GM23338 (cell line): Measurements from ENCODE around the gene ZHX3. TPM values are rescaled to one million over a fixed set of nuclear protein-coding genes. Genes with fewer than 3 reads are reported as not detected.

Experiments
- ATAC-seq: fragments of 200-7000 bp; cut with Tn5 transposase; 3 replicates; pipeline ENCODE4 v1.9.1; 2020
- DNase-seq: peaks from one replicate; pipeline ENCODE4 v3.0.0-alpha.2; 2015; ENCODE audit warnings: low spot score
- H2AFZ ChIP-seq: fragments of 200-600 bp; sonication (generic); 2 replicates; pipeline ENCODE4 v1.8.0; 2016; ENCODE audit warnings: antibody characterized with exemption, mild to moderate bottlenecking, moderate library complexity
- H3F3A ChIP-seq: fragments of 200-600 bp; sonication (generic); replicated peaks from 2 replicates; pipeline ENCODE4 v1.8.0; 2017; ENCODE audit warnings: antibody characterized with exemption, mixed run types, low read depth
- H3K27ac ChIP-seq: fragments of 200-600 bp; sonication (generic); 2 replicates; pipeline ENCODE4 v1.6.1; 2016; ENCODE audit warnings: low read depth
- H3K27me3 ChIP-seq: fragments of 200-600 bp; sonication (generic); 2 replicates; pipeline ENCODE4 v1.8.0; 2016; ENCODE audit warnings: mild to moderate bottlenecking, mixed run types, moderate library complexity; ENCODE audit not compliant: insufficient read depth
- H3K36me3 ChIP-seq: fragments of 200-600 bp; sonication (generic); 2 replicates; pipeline ENCODE4 v1.8.0; 2016; ENCODE audit warnings: mild to moderate bottlenecking; ENCODE audit not compliant: insufficient read depth
- H3K4me1 ChIP-seq: fragments of 200-600 bp; sonication (generic); 2 replicates; pipeline ENCODE4 v1.8.0; 2016; ENCODE audit warnings: mild to moderate bottlenecking, moderate library complexity; ENCODE audit not compliant: insufficient read depth
- H3K4me2 ChIP-seq: fragments of 200-600 bp; sonication (generic); 2 replicates; pipeline ENCODE4 v1.7.1; 2017; ENCODE audit warnings: mixed run types
- H3K4me3 ChIP-seq: fragments of 200-600 bp; sonication (generic); 2 replicates; pipeline ENCODE4 v1.6.1; 2016; ENCODE audit warnings: mixed run types
- H3K79me2 ChIP-seq: fragments of 200-600 bp; sonication (generic); replicated peaks from 2 replicates; pipeline ENCODE4 v1.8.0; 2017; ENCODE audit warnings: mild to moderate bottlenecking; ENCODE audit not compliant: insufficient read depth
- H3K9me2 ChIP-seq: fragments of 200-600 bp; sonication (generic); 2 replicates; pipeline ENCODE4 v1.8.0; 2017; ENCODE audit not compliant: insufficient read depth
- H4K20me1 ChIP-seq: fragments of 200-600 bp; sonication (generic); replicated peaks from 2 replicates; pipeline ENCODE4 v1.8.0; 2017; ENCODE audit warnings: mild to moderate bottlenecking; ENCODE audit not compliant: insufficient read depth
- H3K27ac Mint-ChIP-seq: 2 replicates; pipeline ENCODE4 v1.8.0; 2020; ENCODE audit warnings: inconsistent platforms, mild to moderate bottlenecking, moderate library complexity, mixed read lengths
- H3K27me3 Mint-ChIP-seq: 3 replicates; pipeline ENCODE4 v1.8.0; 2022; ENCODE audit warnings: low read depth, mild to moderate bottlenecking, moderate library complexity, mixed read lengths, inconsistent platforms; ENCODE audit not compliant: insufficient read depth, poor library complexity
- H3K36me3 Mint-ChIP-seq: 3 replicates; pipeline ENCODE4 v1.8.0; 2021; ENCODE audit warnings: low read depth, mild to moderate bottlenecking, inconsistent platforms, moderate library complexity, mixed read lengths
- H3K4me1 Mint-ChIP-seq: 3 replicates; pipeline ENCODE4 v1.8.0; 2020; ENCODE audit warnings: mild to moderate bottlenecking, inconsistent platforms, mixed read lengths
- H3K4me3 Mint-ChIP-seq: 3 replicates; pipeline ENCODE4 v1.8.0; 2021; ENCODE audit warnings: moderate library complexity, mild to moderate bottlenecking, inconsistent platforms, mixed read lengths
- H3K9me3 Mint-ChIP-seq: 3 replicates; pipeline ENCODE4 v1.8.0; 2020; ENCODE audit warnings: moderate library complexity, mild to moderate bottlenecking, inconsistent platforms, mixed read lengths
- CREB1 ChIP-seq: fragments of 250-450 bp; sonication (Bioruptor Pico); IDR thresholded peaks from 2 replicates; pipeline ENCODE4 v1.5.0; 2020; ENCODE audit warnings: low read depth, mild to moderate bottlenecking, moderate library complexity
- CTCF ChIP-seq, 2 experiments: fragments of 200-600 bp in 1 of 2; sonication (generic) in 1 of 2; conservative IDR thresholded peaks; 2 replicates each; pipeline versions ENCODE4 v1.5.1 to v1.6.1; 2016 to 2017; ENCODE audit warnings: antibody characterized with exemption in 2 of 2, low read depth in 2 of 2, mild to moderate bottlenecking in 2 of 2, moderate library complexity in 1 of 2
- ETS1 ChIP-seq: IDR thresholded peaks from 2 replicates; pipeline ENCODE4 v1.6.1; 2016; ENCODE audit warnings: antibody characterized with exemption
- JUNB ChIP-seq: IDR thresholded peaks from one replicate; pipeline ENCODE4 v1.6.1; 2016; ENCODE audit warnings: antibody characterized with exemption; ENCODE audit not compliant: unreplicated experiment
- NANOG ChIP-seq: IDR thresholded peaks from 2 replicates; pipeline ENCODE4 v1.6.1; 2016; ENCODE audit warnings: antibody characterized with exemption, borderline replicate concordance
- POLR2AphosphoS5 ChIP-seq: IDR thresholded peaks from 2 replicates; pipeline ENCODE4 v1.6.1; 2016; ENCODE audit warnings: antibody characterized with exemption, low read depth
- REST ChIP-seq: IDR thresholded peaks from one replicate; pipeline ENCODE4 v1.6.1; 2018; ENCODE audit warnings: antibody characterized with exemption; ENCODE audit not compliant: unreplicated experiment
- STAT1 ChIP-seq: IDR thresholded peaks from one replicate; pipeline ENCODE4 v1.6.1; 2016; ENCODE audit warnings: antibody characterized with exemption; ENCODE audit not compliant: unreplicated experiment
- ZNF114 ChIP-seq: fragments of 250-450 bp; sonication (Bioruptor Pico); IDR thresholded peaks from 2 replicates; pipeline ENCODE4 v1.5.0; 2020; ENCODE audit warnings: mild to moderate bottlenecking, moderate library complexity
- ZNF331 ChIP-seq: fragments of 250-450 bp; sonication (Bioruptor Pico); IDR thresholded peaks from 2 replicates; pipeline ENCODE4 v1.5.0; 2020; ENCODE audit warnings: low read depth, mild to moderate bottlenecking, moderate library complexity
- polyA plus RNA-seq: library from polyadenylated mRNA; unstranded; fragments of >200 nt; fragmentation: Nextera tagmentation; extraction: Ambion mirVana; gene quantifications from 2 replicates; pipeline ENCODE4 v1.2.1, GENCODE V29; 2016
- total RNA-seq: library from RNA; depleted of rRNA; stranded (reverse); fragments of >200 nt; shearing (Covaris generic); gene quantifications from 2 replicates; pipeline ENCODE4 v1.2.3, GENCODE V29; 2014

The ZHX3 gene
- total and polyA plus RNA-seq, 2 experiments from 2014 or later, result 1.7 to 2.8 TPM

GRCh38 chr20:41217422-41217821 is 100.1 kb downstream of the ZHX3 start (continued):
- TF ChIP-seq REST (no peak), CREB1 (CRISPR knock-in tag) (no peak), CTCF (conservative IDR thresholded peaks at IDR 0.05; ENCODE audit: low read depth in 2 of 2) (no peak), STAT1 (no peak), ETS1 (no peak), JUNB (no peak)

GRCh38 chr20:41214666-41215065 is 102.9 kb downstream of the ZHX3 start:
- H3K4me3 Mint-ChIP-seq, result no peak overlapping the region

More at GRCh38 chr20:41214666-41215065, 102.9 kb downstream of the ZHX3 start:
- no peak overlapping the region for H2AFZ ChIP-seq
- no peak overlapping the region for H3K4me3 ChIP-seq
- no peak overlapping the region for H3K27ac ChIP-seq
- H3K4me2 ChIP-seq, result no peak overlapping the region
- Mint-ChIP-seq H3K27ac (no peak overlapping the region), H3K27me3 (no peaks in the 10 kb centered on the region), H3K36me3 (no peaks in the 10 kb centered on the region), H3K4me1 (no peaks in the 10 kb centered on the region), H3K9me3 (no peaks in the 10 kb centered on the region; the same call in 1 of the 3 replicates)
- DNase-seq, result no peak
- H3K27me3 ChIP-seq, result no peaks in the 10 kb centered on the region
- no peaks in the 10 kb centered on the region for H4K20me1 ChIP-seq
- H3K4me1 ChIP-seq, result no peaks in the 10 kb centered on the region
- no peaks in the 10 kb centered on the region for H3K9me2 ChIP-seq
- no peak for ATAC-seq
- H3K79me2 ChIP-seq, result no peaks in the 10 kb centered on the region
- H3K36me3 ChIP-seq, result no peaks in the 10 kb centered on the region
- TF ChIP-seq JUNB, result no peak
- TF ChIP-seq STAT1, result no peak
- TF ChIP-seq CREB1 (CRISPR knock-in tag), result no peak
- TF ChIP-seq NANOG, result no peak
- TF ChIP-seq ZNF331 (CRISPR knock-in tag), result no peak
- no peak for TF ChIP-seq REST
- TF ChIP-seq ZNF114 (CRISPR knock-in tag), result no peak
- no peak for TF ChIP-seq POLR2AphosphoS5
- no peaks in the 10 kb centered on the region for H3F3A ChIP-seq
